HG03439 (cell line): Measurements from ENCODE around the gene NCOA1.
"Not testable (repeated sequence)": the region's sequence is repeated elsewhere in the genome, so short reads cannot be mapped to it uniquely, and the experiment has no call there.

ENCODE experiments used
- ATAC-seq: cut with Tn5 transposase; IDR thresholded peaks from one replicate; pipeline ENCODE4 v1.9.1; 2021; ENCODE audit warnings: mild to moderate bottlenecking, moderate library complexity; ENCODE audit not compliant: unreplicated experiment

The NCOA1 gene

GRCh38 chr2:24532057-24532456 is 41.0 kb downstream of the NCOA1 start:
- ATAC-seq: not testable (repeated sequence)

- ATAC-seq: not testable (repeated sequence)
Measured at GRCh38 chr2:24533574-24533973, 42.5 kb downstream of the NCOA1 start.

GRCh38 chr2:24538720-24539119 is 47.7 kb downstream of the NCOA1 start:
- no peak for ATAC-seq

- no peak for ATAC-seq
Measured at GRCh38 chr2:24539258-24539657, 48.2 kb downstream of the NCOA1 start.

GRCh38 chr2:24540011-24540477 is 49.0 kb downstream of the NCOA1 start:
- no peak for ATAC-seq

- ATAC-seq: no peak
Measured at GRCh38 chr2:24541621-24542020, 50.6 kb downstream of the NCOA1 start.

GRCh38 chr2:24542269-24542872 is 51.3 kb downstream of the NCOA1 start:
- ATAC-seq: no peak

GRCh38 chr2:24543252-24543651 is 52.2 kb downstream of the NCOA1 start:
- ATAC-seq: no peak

- no peak for ATAC-seq
Measured at GRCh38 chr2:24544456-24545115, 53.5 kb downstream of the NCOA1 start.

- ATAC-seq: no peak
Measured at GRCh38 chr2:24546669-24547068, 55.6 kb downstream of the NCOA1 start.

- no peak for ATAC-seq
Measured at GRCh38 chr2:24548058-24548457, 57.0 kb downstream of the NCOA1 start.

- ATAC-seq: not testable (repeated sequence)
Measured at GRCh38 chr2:24550301-24550700, 59.2 kb downstream of the NCOA1 start.

GRCh38 chr2:24551016-24551415 is 60.0 kb downstream of the NCOA1 start:
- ATAC-seq: no peak

- ATAC-seq: no peak
Measured at GRCh38 chr2:24552836-24553235, 61.8 kb downstream of the NCOA1 start.

GRCh38 chr2:24558781-24559472 is 67.9 kb downstream of the NCOA1 start:
- ATAC-seq: no peak

GRCh38 chr2:24559473-24560113 is 68.5 kb downstream of the NCOA1 start:
- no peak for ATAC-seq

- no peak for ATAC-seq
Measured at GRCh38 chr2:24565537-24565936, 74.5 kb downstream of the NCOA1 start.

- no peak for ATAC-seq
Measured at GRCh38 chr2:24566209-24566608, 75.2 kb downstream of the NCOA1 start.

GRCh38 chr2:24566630-24567029 is 75.6 kb downstream of the NCOA1 start:
- no peak for ATAC-seq

GRCh38 chr2:24568551-24568950 is 77.5 kb downstream of the NCOA1 start:
- ATAC-seq: no peak

- ATAC-seq: not testable (repeated sequence)
Measured at GRCh38 chr2:24569565-24569964, 78.5 kb downstream of the NCOA1 start.

GRCh38 chr2:24570225-24570624 is 79.2 kb downstream of the NCOA1 start:
- no peak for ATAC-seq
